Stimulated activated CD4-positive, alpha-beta T cell treated with anti-CD3 and anti-CD28 coated beads, Interleukin-4, amount 100 ng/mL, for 4 hours (primary cell): Measurements from ENCODE around the gene ALPP.

ENCODE experiments used
- DNase-seq, 2 experiments: peaks; one replicate each; pipeline ENCODE4 v3.0.0-alpha.2; 2020

Gene ALPP

GRCh38 chr2:232431705-232432590 lies 53.4 kb downstream of the ALPP start:
- DNase-seq: no peak
